HG03066 (cell line): ENCODE measurements around the gene CALHM4.

Experiments
- ATAC-seq: cut with Tn5 transposase; IDR thresholded peaks from one replicate; pipeline ENCODE4 v1.9.1; 2021; ENCODE audit warnings: low read depth; ENCODE audit not compliant: unreplicated experiment

Gene CALHM4

DNA sequence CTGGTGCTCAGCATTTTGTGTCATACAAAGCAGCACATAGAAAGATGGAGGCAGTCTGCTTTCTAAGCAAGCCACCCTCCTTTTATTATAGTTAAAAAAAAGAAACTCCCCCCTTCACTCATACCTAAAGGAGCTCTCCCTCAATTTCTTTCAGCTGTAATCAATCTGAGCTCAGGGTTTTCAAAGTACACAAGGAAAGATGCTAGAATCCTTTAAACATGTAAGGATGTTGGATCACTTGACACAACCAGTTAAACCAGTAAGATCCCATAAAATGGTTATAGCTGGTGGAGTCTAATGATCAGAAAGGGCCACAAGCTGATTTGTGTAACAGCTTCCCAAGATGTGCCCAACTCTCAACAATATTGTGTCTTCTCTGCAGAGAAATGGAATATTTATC is at the start of gene CALHM4:
TSS of gene CALHM4 (plus strand) at position 301 of the 400 bp plus-strand sequence. CDS start at position 344, 43 bp downstream.
- no peak for ATAC-seq

GRCh38 chr6:116507324-116507723 is 46.2 kb upstream of the CALHM4 start:
- ATAC-seq, result no peak

DNA sequence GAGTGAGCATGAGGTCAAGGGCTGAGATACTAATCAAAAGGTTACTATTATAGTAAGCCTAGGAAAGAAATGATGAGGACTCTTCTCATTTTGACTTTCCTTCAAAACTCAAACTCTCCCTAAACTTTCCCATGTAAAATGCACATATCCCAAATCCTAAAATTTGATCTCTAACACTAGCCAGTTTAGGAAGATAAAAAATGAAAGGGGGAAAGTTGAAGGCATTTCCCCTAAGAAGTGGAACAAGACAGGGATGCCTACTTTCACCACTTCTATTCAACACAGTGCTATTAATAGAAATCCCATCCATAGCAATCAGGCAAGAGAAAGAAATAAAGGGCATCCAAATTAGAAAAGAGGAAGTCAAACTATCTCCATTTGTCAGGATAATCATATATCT is 45.0 kb upstream of the CALHM4 start:
- no peak for ATAC-seq

DNA sequence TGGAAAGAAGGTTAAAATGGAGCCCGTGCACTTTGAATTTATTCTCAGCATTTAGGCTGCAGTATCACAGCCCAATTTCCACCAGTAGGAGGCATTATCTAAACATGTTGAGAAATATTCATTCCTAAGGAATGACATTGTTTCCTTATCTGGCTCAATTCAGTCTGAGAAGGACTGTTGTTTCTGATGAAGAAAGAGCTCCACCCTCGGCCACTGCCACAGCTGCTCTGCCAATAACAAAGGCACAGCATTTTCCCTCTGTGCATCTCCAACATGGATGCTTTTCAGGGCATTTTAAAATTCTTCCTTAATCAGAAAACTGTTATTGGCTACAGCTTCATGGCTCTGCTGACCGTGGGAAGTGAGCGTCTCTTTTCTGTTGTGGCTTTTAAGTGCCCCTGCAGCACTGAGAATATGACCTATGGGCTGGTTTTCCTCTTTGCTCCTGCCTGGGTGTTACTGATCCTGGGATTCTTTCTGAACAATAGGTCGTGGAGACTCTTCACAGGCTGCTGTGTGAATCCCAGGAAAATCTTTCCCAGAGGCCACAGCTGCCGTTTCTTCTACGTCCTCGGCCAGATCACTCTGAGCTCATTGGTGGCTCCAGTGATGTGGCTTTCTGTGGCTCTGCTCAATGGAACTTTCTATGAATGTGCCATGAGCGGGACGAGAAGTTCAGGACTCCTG is 42.0 kb upstream of the CALHM4 start, which contains the start of gene CALHM5:
TSS of gene CALHM5 (plus strand) at position 216 of the 687 bp plus-strand sequence. CDS start at position 274, 58 bp downstream.
- ATAC-seq, result no peak

GRCh38 chr6:116512111-116512559 is 41.4 kb upstream of the CALHM4 start:
- peak; percentile 61 for ATAC-seq

- ATAC-seq, result no peak
Measured at GRCh38 chr6:116512734-116513133, 40.8 kb upstream of the CALHM4 start.

DNA sequence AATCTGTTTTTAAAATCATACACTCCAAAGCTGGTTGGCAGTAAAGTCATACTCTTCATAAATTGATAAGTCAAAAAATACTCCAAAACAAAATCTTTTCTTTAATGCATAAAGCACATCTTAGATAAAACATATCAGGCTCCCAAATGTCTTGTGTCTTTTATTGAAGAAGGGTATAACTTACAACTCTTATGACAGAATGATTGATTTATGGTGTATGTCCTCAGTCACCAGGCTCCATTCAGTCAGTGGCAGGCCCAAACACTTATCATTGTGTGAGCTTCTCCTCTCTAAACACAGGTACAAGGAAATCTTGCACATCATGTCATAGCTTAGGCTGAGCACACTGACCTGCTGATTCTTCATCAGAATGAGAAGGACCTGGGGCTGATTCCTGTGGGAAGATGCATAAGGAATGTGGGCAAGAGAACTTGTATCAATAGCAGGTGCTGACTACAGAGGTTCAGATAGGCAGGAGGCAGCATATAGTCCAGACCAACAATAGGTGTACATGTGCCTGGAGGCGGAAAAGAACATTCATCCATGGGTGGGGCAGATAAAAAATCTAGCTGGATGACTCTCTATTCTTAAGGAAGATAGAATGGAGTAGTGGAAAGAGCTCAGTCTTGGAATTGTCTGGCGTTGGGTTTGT is 40.2 kb upstream of the CALHM4 start:
- ATAC-seq, result no peak

DNA sequence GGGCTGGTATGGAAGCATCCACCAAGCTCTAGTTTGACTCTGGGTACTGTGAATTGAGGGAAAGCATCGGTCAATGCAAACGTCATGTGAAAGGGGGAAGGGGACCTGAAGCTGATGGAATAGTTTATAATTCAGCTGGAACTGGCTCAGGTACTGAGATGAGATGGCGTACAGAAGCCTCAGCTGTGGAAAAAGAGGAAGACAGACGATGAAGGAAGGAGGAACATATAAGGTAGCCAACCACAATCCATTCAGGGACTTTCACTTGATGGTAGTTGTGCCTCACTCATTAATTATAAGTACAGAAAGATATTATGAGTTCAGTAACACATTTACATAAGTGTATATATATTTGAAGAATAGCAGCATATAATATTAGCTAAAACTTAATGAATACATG is 39.4 kb upstream of the CALHM4 start:
- no peak for ATAC-seq

DNA sequence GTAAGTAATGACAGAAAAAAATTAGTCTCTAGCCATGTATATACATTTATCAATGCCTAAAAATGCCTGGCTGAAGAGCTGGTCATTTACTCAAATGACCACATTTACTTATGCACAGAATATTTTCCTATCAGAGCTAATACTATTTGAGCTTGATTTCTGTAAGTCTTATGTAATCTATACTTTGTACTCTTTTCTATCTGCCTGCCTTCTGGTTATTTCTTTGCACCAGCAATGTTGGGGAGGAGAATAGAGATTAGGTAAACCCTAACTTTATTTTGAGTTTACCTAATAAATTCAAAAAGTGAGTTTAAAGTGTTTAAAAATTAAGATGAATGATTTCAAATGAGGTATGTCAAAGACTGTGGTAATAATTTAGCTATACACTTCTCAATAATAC is 38.4 kb upstream of the CALHM4 start:
- ATAC-seq, result no peak

DNA sequence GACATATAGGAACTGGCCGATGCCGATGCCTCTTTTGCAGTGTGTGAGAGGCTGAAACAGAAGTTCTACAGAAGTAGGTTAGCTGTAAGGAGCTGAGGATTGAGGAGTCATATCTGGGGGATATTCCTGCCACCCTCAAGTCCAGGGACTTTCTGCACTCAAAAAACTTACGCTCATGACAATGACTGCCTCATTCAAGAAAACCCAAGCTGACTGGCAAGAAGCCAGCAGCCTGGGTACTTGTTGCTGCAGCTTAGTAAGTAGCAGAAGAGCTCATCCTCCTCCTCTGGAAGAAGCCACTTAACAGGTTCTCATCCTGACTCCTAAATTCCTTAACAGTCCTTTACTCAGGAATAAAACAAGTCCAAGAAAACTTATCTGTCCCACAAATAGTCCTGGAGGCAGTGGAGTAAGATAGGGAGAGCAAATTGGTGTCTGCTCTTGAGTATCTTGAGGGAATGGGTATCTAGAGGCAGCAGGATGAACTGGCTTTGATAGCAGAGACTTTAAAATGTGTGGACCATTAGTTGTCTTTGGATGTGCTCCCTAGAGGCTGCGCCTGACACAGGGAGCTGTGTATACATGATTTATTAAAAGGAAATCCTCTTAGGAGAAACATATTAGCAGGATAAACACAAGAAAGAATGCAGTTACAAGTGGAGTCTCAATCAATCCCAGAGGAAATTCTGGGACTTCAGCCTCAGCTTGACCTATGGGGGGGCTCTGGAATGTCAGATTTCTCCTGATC is 34.8 kb upstream of the CALHM4 start:
- no peak for ATAC-seq

DNA sequence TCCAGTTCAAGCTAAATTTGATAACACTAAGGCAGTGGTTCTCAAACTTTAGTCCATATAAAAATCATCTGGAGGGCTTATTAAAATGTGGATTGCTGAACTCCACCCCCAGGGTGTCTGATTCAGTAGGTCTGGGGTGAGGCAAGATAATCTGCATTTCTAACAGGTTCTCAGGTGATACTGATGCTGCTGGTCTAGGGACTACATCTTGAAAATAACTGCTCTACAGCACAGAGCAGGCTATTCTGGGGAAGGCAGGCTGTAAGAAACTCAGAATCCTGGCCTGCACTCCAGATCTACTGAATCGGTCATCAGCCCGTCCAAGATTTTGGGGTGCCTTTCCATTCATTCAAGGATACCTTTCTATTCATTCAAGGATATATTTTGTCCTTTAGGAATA is 30.7 kb upstream of the CALHM4 start:
- no peak for ATAC-seq

DNA sequence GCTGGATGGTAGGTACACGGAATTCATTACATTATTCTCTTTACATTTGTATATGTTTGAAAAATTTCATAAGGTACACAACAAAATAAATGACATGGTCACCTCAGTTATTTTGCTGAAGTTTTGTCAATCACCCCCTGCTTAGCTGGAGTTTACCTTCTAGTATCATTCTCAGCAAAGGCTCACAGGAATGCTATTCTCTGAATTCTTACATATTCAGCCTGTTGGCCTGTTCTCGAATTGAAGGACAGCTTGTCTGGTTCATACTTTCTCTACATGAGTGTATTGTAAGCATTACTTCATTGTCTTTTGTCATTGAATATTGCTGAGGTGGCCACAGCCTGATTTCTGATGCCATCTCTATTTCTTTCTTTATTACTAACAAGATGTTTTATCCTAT is 29.3 kb upstream of the CALHM4 start:
- no peak for ATAC-seq

- ATAC-seq, result no peak
Measured at GRCh38 chr6:116528133-116528532, 25.4 kb upstream of the CALHM4 start.

DNA sequence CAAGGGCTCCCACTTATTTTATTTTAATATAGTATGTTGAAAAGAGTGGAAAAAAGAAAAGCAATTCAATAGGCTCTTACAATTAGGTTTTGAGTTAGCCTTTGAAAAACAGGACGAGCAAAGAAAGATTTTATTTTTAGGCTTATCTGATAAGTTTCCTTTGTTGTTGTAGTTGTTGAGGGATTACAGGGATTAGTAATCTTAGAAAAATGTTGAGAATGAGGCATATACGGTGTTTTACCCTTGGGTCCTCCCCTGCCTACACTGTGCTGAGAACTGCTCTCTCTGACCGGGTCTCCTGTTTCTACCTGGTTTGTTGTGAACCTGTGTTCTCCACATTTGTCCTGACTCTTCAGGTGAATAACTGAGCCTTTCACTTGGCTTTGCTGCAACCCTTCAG is 24.8 kb upstream of the CALHM4 start:
- no peak for ATAC-seq

GRCh38 chr6:116529466-116530290 is 23.9 kb upstream of the CALHM4 start:
- no peak for ATAC-seq

- no peak for ATAC-seq
Measured at GRCh38 chr6:116530436-116530835, 23.1 kb upstream of the CALHM4 start.

DNA sequence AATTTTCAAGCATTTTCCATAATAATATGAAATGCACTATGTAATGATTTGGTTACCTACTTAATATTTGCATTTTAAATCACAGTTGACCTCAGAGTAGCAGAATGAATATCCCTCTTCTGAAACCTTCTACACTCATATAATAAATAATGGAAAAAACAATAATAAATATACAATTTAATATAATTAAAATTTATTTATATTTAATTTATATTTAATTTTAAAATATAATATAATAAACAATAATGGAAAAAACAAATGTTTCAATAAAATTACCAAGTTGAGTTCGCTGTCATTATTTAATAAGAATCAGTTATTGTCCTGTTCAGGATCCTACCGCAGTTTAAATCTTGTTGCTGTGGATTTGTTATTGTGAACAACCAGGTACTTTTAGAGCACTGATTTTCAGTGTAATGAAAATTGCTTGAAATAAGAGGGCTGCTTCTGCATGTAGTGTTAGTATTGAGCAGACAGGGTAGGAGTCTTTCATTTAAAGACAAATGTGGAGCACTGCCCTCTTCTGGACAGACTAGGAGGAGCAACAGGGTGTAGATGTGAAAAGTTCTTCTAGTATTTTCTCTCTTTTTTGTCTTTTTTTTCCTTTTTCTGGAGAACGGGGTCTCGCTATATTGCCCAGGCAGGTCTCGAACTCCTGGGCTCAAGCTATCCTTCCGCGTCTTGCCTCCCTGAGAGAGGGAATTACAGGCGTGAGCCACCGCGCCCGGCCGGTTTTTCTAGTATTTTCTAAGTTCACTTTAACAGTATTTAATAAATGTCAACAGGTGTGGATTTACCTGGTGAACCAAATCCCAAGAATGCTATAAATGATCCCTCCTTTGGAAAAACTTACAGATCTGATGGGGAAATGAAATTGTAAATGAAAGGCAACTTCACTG is 21.6 kb upstream of the CALHM4 start:
- peak; percentile 70 for ATAC-seq

- no peak for ATAC-seq
Measured at GRCh38 chr6:116533233-116533957, 20.2 kb upstream of the CALHM4 start.

DNA sequence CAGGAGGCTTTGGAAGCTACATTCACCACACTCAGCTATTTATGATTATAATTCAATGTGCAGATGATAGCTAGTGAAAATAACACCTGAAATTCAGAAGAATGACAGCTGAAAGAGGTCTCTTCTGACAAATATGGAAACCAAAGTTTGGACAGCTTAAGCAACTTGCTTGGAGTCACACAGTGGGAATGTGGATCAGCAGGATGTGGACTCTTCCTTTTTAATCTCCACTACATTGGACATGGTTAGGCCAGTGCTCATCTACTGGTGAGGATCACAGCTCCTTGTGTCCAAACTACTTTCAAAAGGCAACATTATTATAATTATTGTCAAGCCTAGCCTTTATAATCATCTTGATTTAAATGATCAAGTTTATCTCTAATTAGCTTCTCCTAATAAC is 18.4 kb upstream of the CALHM4 start:
- ATAC-seq, result no peak
